ENCODE data around the gene CKMT2. TPM values are rescaled to one million over a fixed set of nuclear protein-coding genes. Genes with fewer than 3 reads are reported as not detected.

The CKMT2 gene
- total and polyA plus RNA-seq, 2 donors (not counting 3 experiments of a cell fraction or from before 2014, with no cell fraction given): not detected

DNA sequence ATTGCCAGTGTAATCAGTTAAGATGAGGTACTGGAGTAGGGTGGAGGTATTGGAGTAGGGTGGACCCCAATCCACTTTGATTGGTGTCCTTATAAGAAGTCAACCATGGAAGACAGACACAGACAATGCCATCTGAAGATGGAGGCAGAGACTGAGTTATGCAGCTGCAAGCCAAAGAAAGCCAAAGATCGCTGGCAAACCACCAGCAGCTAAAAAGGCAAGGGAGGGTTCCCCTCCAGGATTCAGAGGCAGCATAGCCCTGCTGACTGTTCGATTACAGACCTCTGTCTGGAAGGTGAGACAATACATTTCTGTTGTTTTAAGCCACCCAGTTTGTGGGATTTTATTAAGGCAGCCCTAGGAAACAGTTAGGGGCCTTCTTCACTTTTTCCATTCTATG, 30.5 kb upstream of the CKMT2 start:
- Histone ChIP-seq H3K27ac (ENCODE audit: insufficient read depth, low read depth, low read length) (no peak overlapping the region), H3K36me3 (ENCODE audit: control insufficient read depth in 2 of 2, extremely low read depth in 1 of 2, insufficient read depth in 2 of 2, low read length in 2 of 2) (no peaks in the 10 kb centered on the region), H3K79me2 (ENCODE audit: control insufficient read depth, insufficient read depth, low read length) (no peaks in the 10 kb centered on the region), H3K4me2 (ENCODE audit: insufficient read depth, low read length) (no peak overlapping the region), H2AFZ (ENCODE audit: low read depth, low read length) (no peak overlapping the region), H3K4me3 (replicated peaks in 1 of 3; ENCODE audit: insufficient read depth in 1 of 3, low read depth in 1 of 3, low read length in 3 of 3) (no peak overlapping the region), H4K20me1 (replicated peaks; ENCODE audit: control insufficient read depth, extremely low read depth, insufficient read depth, low read length) (no peaks in the 10 kb centered on the region), H3K4me1 (ENCODE audit: control insufficient read depth, extremely low read depth, insufficient read depth, low read length) (no peaks in the 10 kb centered on the region), H3K9me1 (replicated peaks; ENCODE audit: control insufficient read depth, extremely low read depth, insufficient read depth, low read length) (no peaks in the 10 kb centered on the region), H3K27me3 (ENCODE audit: control insufficient read depth in 2 of 2, insufficient read depth in 2 of 2, low read length in 2 of 2) (peaks cover 0 to 2% of the 10 kb centered on the region in 2 experiments), H3K9me3 (replicated peaks; ENCODE audit: control insufficient read depth, insufficient read depth, low read length) (no peaks in the 10 kb centered on the region), H3K9ac (replicated peaks; ENCODE audit: extremely low read depth, insufficient read depth, low read length) (no peak overlapping the region)
- no peak for FAIRE-seq
- no TSS peak for BruUV-seq (replicated peaks)
- intact Hi-C loops (cut with micrococcal nuclease): no loop called here
- ChIA-PET POLR2A (no interaction called here), CTCF (interaction anchor here (1.0 to 1.5 kb wide), 2 partner anchors 11 to 963 kb away, joined by 3 to 5 read pairs; no protein-coding TSS in a partner anchor)
- dilution Hi-C loops (cut with MboI; ENCODE audit: extremely low pct_ligation_motif_present, low sequenced_read_pairs): no loop called here
- DNase-seq (ENCODE audit: low read depth, low spot score): no peak
- no peak for TF ChIP-seq MYC (IDR thresholded peaks at IDR 0.05; ENCODE audit: low read depth, low read length)
- TF ChIP-seq POLR2A (IDR thresholded peaks at IDR 0.05; ENCODE audit: low read depth, low read length): no peak
- TF ChIP-seq, protein P1, sequence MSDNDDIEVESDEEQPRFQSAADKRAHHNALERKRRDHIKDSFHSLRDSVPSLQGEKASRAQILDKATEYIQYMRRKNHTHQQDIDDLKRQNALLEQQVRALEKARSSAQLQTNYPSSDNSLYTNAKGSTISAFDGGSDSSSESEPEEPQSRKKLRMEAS (IDR thresholded peaks at IDR 0.05; ENCODE audit: insufficient read depth, insufficient read length): no peak
- no peak for TF ChIP-seq FOS (IDR thresholded peaks at IDR 0.05; ENCODE audit: borderline replicate concordance, insufficient read depth, low read length)
- TF ChIP-seq EZH2 (IDR thresholded peaks at IDR 0.05; ENCODE audit: borderline replicate concordance, low read depth, low read length, severe bottlenecking): no peak
- TF ChIP-seq, protein P2, sequence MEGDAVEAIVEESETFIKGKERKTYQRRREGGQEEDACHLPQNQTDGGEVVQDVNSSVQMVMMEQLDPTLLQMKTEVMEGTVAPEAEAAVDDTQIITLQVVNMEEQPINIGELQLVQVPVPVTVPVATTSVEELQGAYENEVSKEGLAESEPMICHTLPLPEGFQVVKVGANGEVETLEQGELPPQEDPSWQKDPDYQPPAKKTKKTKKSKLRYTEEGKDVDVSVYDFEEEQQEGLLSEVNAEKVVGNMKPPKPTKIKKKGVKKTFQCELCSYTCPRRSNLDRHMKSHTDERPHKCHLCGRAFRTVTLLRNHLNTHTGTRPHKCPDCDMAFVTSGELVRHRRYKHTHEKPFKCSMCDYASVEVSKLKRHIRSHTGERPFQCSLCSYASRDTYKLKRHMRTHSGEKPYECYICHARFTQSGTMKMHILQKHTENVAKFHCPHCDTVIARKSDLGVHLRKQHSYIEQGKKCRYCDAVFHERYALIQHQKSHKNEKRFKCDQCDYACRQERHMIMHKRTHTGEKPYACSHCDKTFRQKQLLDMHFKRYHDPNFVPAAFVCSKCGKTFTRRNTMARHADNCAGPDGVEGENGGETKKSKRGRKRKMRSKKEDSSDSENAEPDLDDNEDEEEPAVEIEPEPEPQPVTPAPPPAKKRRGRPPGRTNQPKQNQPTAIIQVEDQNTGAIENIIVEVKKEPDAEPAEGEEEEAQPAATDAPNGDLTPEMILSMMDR (IDR thresholded peaks at IDR 0.05; ENCODE audit: extremely low read depth in 1 of 2, insufficient read depth in 1 of 2, low read depth in 1 of 2, low read length in 2 of 2): no peak
- no peak for TF ChIP-seq POLR2AphosphoS5 (IDR thresholded peaks at IDR 0.05; ENCODE audit: insufficient read depth, low read depth, low read length)
- TF ChIP-seq JUN (IDR thresholded peaks at IDR 0.05; ENCODE audit: borderline replicate concordance, insufficient read depth, insufficient read length, low read depth): no peak
- TF ChIP-seq GATA2 (IDR thresholded peaks at IDR 0.05; ENCODE audit: insufficient read depth, insufficient read length, low read depth, low read length): no peak
